ENCODE data around the gene CIDEC.
"Not testable (repeated sequence)": the region's sequence is repeated elsewhere in the genome, so short reads cannot be mapped to it uniquely, and the experiment has no call there.

The CIDEC gene

GRCh38 chr3:9901967-9902366 lies 21.9 kb upstream of the CIDEC start:
- DNase-seq = no peak

GRCh38 chr3:9900965-9901415 lies 20.9 kb upstream of the CIDEC start:
- not testable (repeated sequence) for DNase-seq

GRCh38 chr3:9899289-9899791 lies 19.3 kb upstream of the CIDEC start:
- no peak for DNase-seq

GRCh38 chr3:9898467-9899241 lies 18.6 kb upstream of the CIDEC start:
- DNase-seq = no peak

GRCh38 chr3:9897408-9898372 lies 17.6 kb upstream of the CIDEC start:
- DNase-seq = no peak

GRCh38 chr3:9896755-9897407 lies 16.8 kb upstream of the CIDEC start:
- DNase-seq = not testable (repeated sequence)

- not testable (repeated sequence) for DNase-seq
These were observed 15.7 kb upstream of the CIDEC start for GRCh38 chr3:9895715-9896114.

- DNase-seq = no peak
These were observed 13.7 kb upstream of the CIDEC start for GRCh38 chr3:9893739-9894138.

GRCh38 chr3:9891072-9891622 lies 11.1 kb upstream of the CIDEC start:
- DNase-seq = no peak

- DNase-seq = peak; percentile 83
These were observed 10.4 kb upstream of the CIDEC start, which contains the start of gene JAGN1 for GRCh38 chr3:9890249-9891071. TSS of gene JAGN1 (plus strand) at chr3:9890610. CDS start at chr3:9890723, 113 bp downstream.

GRCh38 chr3:9889405-9889804 lies 9.4 kb upstream of the CIDEC start:
- no peak for DNase-seq

- no peak for DNase-seq
These were observed 8.5 kb upstream of the CIDEC start for GRCh38 chr3:9888540-9888939.

- DNase-seq = no peak
These were observed 7.4 kb upstream of the CIDEC start for GRCh38 chr3:9887480-9887879.

GRCh38 chr3:9886328-9886727 lies 6.3 kb upstream of the CIDEC start:
- no peak for DNase-seq

- no peak for DNase-seq
These were observed 4.6 kb upstream of the CIDEC start for GRCh38 chr3:9884555-9885165.

- no peak for DNase-seq
These were observed 3.9 kb upstream of the CIDEC start for GRCh38 chr3:9883706-9884554.

GRCh38 chr3:9881441-9881840 lies 1.4 kb upstream of the CIDEC start:
- DNase-seq = no peak

GRCh38 chr3:9878700-9879099 lies 1.4 kb downstream of the CIDEC start:
- DNase-seq = no peak

GRCh38 chr3:9876991-9877390 lies 3.1 kb downstream of the CIDEC start:
- DNase-seq = no peak

- DNase-seq = not testable (repeated sequence)
These were observed 3.8 kb downstream of the CIDEC start for GRCh38 chr3:9876255-9876654.

All from NK-92 treated with Interleukin-12 subunit alpha and Interleukin-12 subunit beta, amount 100 ng/mL, for 24 hours (cell line).